RWPE1 (cell line): ENCODE results near the gene UBA3.

Source experiments
- CTCF ChIA-PET: fragments of 350-600 bp; sonication (Branson Sonifier 250); formaldehyde crosslinking; extraction: SDS; loops from one replicate; lab custom pipeline; 2021; lab: Yijun Ruan, JAX
- POLR2A ChIA-PET: fragments of 400-600 bp; formaldehyde crosslinking; extraction: SDS; loops from one replicate; lab custom pipeline; 2020; ENCODE audit warnings: antibody characterized with exemption; ENCODE audit not compliant: low non-redundant PET; lab: Yijun Ruan, JAX
- DNase-seq: peaks from one replicate; pipeline ENCODE4 v3.0.0; 2012; ENCODE audit warnings: low spot score
- H3K27ac ChIP-seq: fragments of 450-650 bp; 2 replicates; pipeline ENCODE4 v1.5.1; 2017
- CTCF ChIP-seq: fragments of 450-650 bp; conservative IDR thresholded peaks from 2 replicates; pipeline ENCODE4 v1.5.1; 2017; ENCODE audit warnings: low read depth, mild to moderate bottlenecking

Gene UBA3

GRCh38 chr3:69080233-69080920 is at the start of gene UBA3:
Gene UBA3, minus strand, starts transcription at chr3:69080365. Its CDS starts 12 bp downstream, at chr3:69080353.
- TF ChIP-seq CTCF = no peak
- CTCF ChIA-PET = no interaction called here

DNA sequence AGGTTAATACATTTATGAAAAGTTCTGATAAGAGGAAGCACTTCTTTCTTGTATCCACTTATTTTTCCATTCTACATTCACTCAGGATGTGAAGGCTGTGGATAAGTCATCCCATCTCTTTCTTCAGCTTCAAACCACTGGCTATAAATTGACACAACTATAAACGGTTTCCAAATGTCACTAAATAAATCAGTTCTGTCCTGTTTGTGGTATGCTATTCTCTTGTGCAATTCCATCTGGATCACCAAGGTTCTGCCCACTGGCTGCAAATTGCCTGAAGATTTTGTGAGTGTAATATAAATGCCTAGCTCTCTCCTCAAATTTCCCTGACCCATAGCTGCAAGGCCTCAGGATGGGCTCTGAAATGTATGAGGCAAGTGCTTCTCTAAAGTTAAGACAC is 49.4 kb upstream of the UBA3 start:
- TF ChIP-seq CTCF = no peak
- ChIA-PET POLR2A (no interaction called here), CTCF (no interaction called here)
- DNase-seq = no peak
- H3K27ac ChIP-seq = no peak overlapping the region

More at GRCh38 chr3:69080233-69080920, at the start of gene UBA3:
- H3K27ac ChIP-seq = peak within 1 kb of the TSS; percentile 81
- DNase-seq = peak; percentile 75
- POLR2A ChIA-PET = no interaction called here

- ChIA-PET POLR2A (no interaction called here), CTCF (no interaction called here)
- no peak for DNase-seq
- no peak overlapping the region for H3K27ac ChIP-seq
- no peak for TF ChIP-seq CTCF
Observed at GRCh38 chr3:69128509-69128908, 48.3 kb upstream of the UBA3 start.

DNA sequence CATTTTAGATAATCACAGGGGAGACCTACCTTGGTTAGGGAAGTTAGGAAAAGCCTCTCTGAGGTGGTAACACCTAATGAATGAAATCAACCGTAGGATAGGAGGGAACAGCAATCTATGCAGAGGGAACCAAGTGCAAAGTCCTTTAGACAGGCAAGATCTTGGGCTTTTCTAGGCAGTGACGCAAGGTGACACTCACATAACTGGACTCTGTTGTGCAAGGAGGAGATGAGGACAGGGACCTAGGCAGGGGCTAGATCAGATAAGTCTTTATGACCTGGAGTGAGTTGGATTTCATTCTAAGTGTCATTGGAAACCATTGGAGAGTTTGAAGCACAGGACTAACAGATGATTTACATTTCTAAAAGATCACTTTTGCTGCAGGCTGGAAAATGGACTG is 46.8 kb upstream of the UBA3 start:
- H3K27ac ChIP-seq = no peak overlapping the region
- TF ChIP-seq CTCF = no peak
- no peak for DNase-seq
- ChIA-PET CTCF (no interaction called here), POLR2A (no interaction called here)

GRCh38 chr3:69126216-69126615 is 46.1 kb upstream of the UBA3 start:
- TF ChIP-seq CTCF = no peak

DNA sequence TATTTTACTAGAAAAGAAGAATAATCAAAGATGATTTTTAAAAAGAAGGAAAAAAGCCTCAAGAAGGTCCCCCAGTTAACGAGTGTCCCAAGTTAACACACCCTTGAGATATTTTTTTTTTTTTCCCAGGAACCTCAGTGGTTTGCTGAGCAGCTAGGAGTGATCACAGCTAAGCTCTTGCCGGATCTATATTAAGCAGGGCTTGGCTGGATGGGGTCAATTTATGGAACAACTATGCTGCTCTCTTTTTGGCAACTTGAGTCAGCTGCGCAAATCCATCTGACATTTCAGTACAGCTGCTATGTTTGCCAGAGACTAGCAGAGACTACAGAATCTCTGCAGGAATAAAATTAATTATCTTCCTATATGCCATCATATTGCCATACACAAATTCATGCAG is 42.2 kb upstream of the UBA3 start, which contains the start of gene LMOD3:
Gene LMOD3 (minus strand): TSS at position 193 of the 400 bp plus-strand sequence. CDS start 209 bp downstream, outside the sequence.
- TF ChIP-seq CTCF = no peak
- no peak within 1 kb of the TSS for H3K27ac ChIP-seq
- no peak for DNase-seq
- POLR2A ChIA-PET = no interaction called here
- CTCF ChIA-PET = no interaction called here

More at GRCh38 chr3:69126216-69126615, 46.1 kb upstream of the UBA3 start:
- POLR2A ChIA-PET = no interaction called here
- no peak overlapping the region for H3K27ac ChIP-seq
- DNase-seq = no peak
- CTCF ChIA-PET = no interaction called here
